ENCODE results near the gene JAM2. TPM values are rescaled to one million over a fixed set of nuclear protein-coding genes. Genes with fewer than 3 reads are reported as not detected.

The JAM2 gene
- total RNA-seq, 1 experiment from 2014 or later = 0.25 TPM

DNA sequence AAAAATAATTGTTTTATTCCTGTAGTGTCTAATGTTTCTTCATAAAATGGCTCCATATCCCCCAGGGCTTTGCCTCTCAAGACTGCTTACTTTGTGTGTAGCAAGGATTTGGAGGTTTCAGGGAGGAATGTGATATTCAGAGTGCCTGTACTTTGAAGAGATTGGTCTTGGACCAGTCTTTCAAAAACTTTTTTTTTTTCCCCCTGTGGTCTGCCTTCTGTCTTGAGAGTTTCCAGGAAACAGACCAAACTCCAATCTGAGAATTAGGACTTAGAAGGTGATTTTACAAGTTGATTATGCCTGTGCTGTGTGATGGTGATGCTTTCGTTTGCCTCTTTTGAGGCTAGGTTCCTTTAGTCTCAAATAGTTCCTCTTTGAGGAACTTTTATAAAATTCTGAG lies 121.6 kb downstream of the JAM2 start:
- no peak for DNase-seq (ENCODE audit: extremely low read depth, low read depth)

DNA sequence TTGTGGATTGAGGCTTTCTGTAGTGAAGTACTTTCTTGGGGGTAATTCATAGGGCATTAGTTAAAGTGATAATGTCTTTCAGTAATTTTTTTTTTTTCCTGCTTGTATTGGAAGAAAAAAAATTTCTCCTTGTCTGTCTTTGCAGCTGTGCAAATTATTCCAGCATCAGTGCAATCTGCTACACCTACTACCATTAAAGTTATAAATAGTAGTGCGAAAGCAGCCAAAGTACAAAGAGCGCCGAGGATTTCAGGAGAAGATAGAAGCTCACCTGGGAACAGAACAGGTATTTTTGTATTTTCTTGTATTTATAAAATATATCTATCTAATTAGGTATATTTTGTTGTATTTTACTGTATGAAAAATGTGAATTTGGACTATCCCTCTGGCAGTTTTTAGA lies 125.0 kb downstream of the JAM2 start:
- no peak for DNase-seq (ENCODE audit: extremely low read depth, low read depth)

Other genes starting within 250 kb of the JAM2 start
- 64.2 and 66.2 TPM in 2 replicates for gene MRPL39, start 31.8 kb upstream of the JAM2 start, total RNA-seq (2014; rRNA removed; shearing (Covaris generic))
- 93.3 and 104 TPM in 2 replicates for gene ATP5PF, start 95.6 kb downstream of the JAM2 start, total RNA-seq (2014; rRNA removed; shearing (Covaris generic))
- 22.2 and 24.1 TPM in 2 replicates for gene GABPA, start 95.7 kb downstream of the JAM2 start, total RNA-seq (2014; rRNA removed; shearing (Covaris generic))